MCF 10A (cell line): ENCODE results near the gene WDR45B. TPM values are rescaled to one million over a fixed set of nuclear protein-coding genes. Genes with fewer than 3 reads are reported as not detected.

Source experiments
- BruUV-seq: library from RNA; stranded (reverse); fragments of 400-500 nt; replicated peaks from 2 replicates; lab custom pipeline; 2021; lab: Mats Ljungman, UMichigan
- CTCF ChIA-PET: fragments of 300-600 bp; sonication (Branson Sonifier 250); formaldehyde crosslinking; extraction: SDS; loops from one replicate; lab custom pipeline; 2021; ENCODE audit warnings: antibody characterized with exemption, inconsistent platforms; lab: Yijun Ruan, JAX
- POLR2A ChIA-PET: fragments of 300-600, 350-650 bp; sonication (Branson Sonifier 250); formaldehyde crosslinking; extraction: SDS; loops from one replicate; lab custom pipeline; 2020; ENCODE audit warnings: antibody characterized with exemption, inconsistent platforms; lab: Yijun Ruan, JAX
- DNase-seq: peaks from one replicate; pipeline ENCODE4 v3.0.0-alpha.2; 2018; ENCODE audit not compliant: unreplicated experiment
- H3K27ac Mint-ChIP-seq: one replicate; pipeline ENCODE4 v1.8.0; 2022; ENCODE audit warnings: mild to moderate bottlenecking, low read depth, mixed read lengths; ENCODE audit not compliant: unreplicated experiment
- H3K27me3 Mint-ChIP-seq: one replicate; pipeline ENCODE4 v1.8.0; 2022; ENCODE audit warnings: mixed read lengths; ENCODE audit not compliant: insufficient read depth, unreplicated experiment
- H3K36me3 Mint-ChIP-seq: one replicate; pipeline ENCODE4 v1.8.0; 2022; ENCODE audit warnings: mild to moderate bottlenecking, moderate library complexity, mixed read lengths; ENCODE audit not compliant: insufficient read depth, unreplicated experiment
- H3K4me1 Mint-ChIP-seq: one replicate; pipeline ENCODE4 v1.8.0; 2022; ENCODE audit warnings: mixed read lengths; ENCODE audit not compliant: insufficient read depth, unreplicated experiment
- H3K4me3 Mint-ChIP-seq: one replicate; pipeline ENCODE4 v1.8.0; 2022; ENCODE audit warnings: mild to moderate bottlenecking, moderate library complexity, mixed read lengths; ENCODE audit not compliant: unreplicated experiment
- H3K9me3 Mint-ChIP-seq: one replicate; pipeline ENCODE4 v1.8.0; 2022; ENCODE audit warnings: mixed read lengths; ENCODE audit not compliant: unreplicated experiment
- intact Hi-C: fragments of 100-400 bp; cut with micrococcal nuclease; formaldehyde crosslinking; loops from 2 replicates; pipeline ENCODE4 v1.14.1; 2022
- total RNA-seq: library from RNA; stranded (reverse); gene quantifications from 2 replicates; pipeline ENCODE4 v1.2.3, GENCODE V29; 2022
- TF ChIP-seq, protein P1 (sequence below): fragments of 200-600 bp; IDR thresholded peaks from one replicate; pipeline ENCODE4 v1.8.0; 2022; ENCODE audit warnings: antibody characterized with exemption, mild to moderate bottlenecking; ENCODE audit not compliant: unreplicated experiment

Gene WDR45B
- total RNA-seq, 1 experiment from 2014 or later: 88.3 TPM

DNA sequence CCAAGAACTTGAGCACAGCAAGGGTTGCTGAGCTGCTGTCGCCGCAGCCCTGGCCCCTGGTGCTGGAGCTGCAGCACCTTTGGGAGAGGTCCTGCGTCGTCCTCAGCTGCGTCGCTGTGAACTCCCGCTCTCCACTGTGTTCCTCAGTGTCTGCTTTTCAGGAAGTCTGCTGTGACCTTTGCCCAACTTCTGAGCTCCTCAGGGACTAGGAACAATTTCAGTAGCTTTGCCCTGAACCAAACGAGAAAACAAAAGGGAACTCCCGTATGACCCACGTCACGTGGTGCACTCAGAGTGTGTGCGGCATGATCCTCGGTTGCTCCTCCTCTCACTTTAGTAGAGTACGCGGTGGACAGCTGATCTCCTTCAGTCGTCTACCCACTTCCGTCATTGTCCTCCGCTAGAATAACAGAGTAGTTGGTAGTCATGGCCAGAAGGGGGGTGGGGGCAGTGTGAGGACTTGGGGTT is 44.2 kb downstream of the WDR45B start:
- TF ChIP-seq, protein P1, sequence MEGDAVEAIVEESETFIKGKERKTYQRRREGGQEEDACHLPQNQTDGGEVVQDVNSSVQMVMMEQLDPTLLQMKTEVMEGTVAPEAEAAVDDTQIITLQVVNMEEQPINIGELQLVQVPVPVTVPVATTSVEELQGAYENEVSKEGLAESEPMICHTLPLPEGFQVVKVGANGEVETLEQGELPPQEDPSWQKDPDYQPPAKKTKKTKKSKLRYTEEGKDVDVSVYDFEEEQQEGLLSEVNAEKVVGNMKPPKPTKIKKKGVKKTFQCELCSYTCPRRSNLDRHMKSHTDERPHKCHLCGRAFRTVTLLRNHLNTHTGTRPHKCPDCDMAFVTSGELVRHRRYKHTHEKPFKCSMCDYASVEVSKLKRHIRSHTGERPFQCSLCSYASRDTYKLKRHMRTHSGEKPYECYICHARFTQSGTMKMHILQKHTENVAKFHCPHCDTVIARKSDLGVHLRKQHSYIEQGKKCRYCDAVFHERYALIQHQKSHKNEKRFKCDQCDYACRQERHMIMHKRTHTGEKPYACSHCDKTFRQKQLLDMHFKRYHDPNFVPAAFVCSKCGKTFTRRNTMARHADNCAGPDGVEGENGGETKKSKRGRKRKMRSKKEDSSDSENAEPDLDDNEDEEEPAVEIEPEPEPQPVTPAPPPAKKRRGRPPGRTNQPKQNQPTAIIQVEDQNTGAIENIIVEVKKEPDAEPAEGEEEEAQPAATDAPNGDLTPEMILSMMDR: no peak
- Mint-ChIP-seq H3K4me3 (no peak overlapping the region), H3K4me1 (no peaks in the 10 kb centered on the region), H3K27ac (no peak overlapping the region), H3K9me3 (no peaks in the 10 kb centered on the region), H3K36me3 (peaks cover 89% of the 10 kb centered on the region), H3K27me3 (no peaks in the 10 kb centered on the region)
- POLR2A ChIA-PET: interaction anchor here (1.0 to 1.8 kb wide), 2 partner anchors 12 to 15 kb away, joined by 5 to 6 read pairs; no protein-coding TSS in a partner anchor
- intact Hi-C loops: no loop called here
- CTCF ChIA-PET: interaction anchor here (0.7 kb wide), 1 partner anchor 283 kb away, joined by 3 read pairs; no protein-coding TSS in a partner anchor
- no peak for DNase-seq
- BruUV-seq: no TSS peak

DNA sequence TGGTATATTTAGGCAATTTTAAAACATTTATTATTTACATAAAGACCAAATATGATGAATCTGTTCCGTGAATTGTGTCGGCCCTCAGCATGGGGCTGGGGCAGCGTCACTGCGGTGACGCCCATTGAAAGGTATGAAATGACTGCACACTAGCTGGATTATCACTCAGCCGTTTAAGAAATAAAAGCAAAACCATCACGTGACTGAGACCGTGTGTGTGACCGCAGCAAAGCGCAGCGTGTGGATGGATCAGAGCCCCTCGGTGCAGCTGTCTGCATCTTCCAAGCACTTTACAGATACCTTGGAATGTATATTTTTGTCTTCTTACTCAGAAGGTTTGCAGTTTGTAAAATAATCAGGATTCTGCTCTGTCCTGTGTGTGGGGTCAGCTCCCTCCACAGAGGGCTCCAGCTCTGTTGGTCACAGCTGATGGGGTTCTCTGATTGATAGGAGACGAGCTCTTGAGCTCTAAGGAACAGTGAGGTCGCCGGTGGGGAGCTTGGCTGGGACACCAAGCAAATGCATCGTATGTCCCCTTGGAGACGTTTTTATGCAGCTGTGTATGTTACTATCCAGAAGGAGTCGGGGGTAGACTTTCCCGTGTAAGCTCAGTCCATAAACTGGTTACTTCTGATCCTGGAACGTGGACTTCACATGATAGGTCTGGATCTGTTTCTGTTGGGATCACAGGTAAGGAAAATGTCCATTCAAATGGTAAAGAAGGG is 45.1 kb downstream of the WDR45B start:
- no peak overlapping the region for H3K27ac Mint-ChIP-seq
- no peak for DNase-seq
- intact Hi-C loops: no loop called here
- H3K4me3 Mint-ChIP-seq: no peak overlapping the region
- no peaks in the 10 kb centered on the region for H3K4me1 Mint-ChIP-seq
- ChIA-PET POLR2A (interaction anchor here (0.6 to 1.8 kb wide), 5 partner anchors 8 to 75 kb away, joined by 3 to 6 read pairs (median 4); no protein-coding TSS in a partner anchor), CTCF (interaction anchor here (0.6 to 0.7 kb wide), 2 partner anchors 254 to 284 kb away, joined by 3 to 4 read pairs; no protein-coding TSS in a partner anchor)
- peaks cover 93% of the 10 kb centered on the region for H3K36me3 Mint-ChIP-seq
- no peaks in the 10 kb centered on the region for H3K27me3 Mint-ChIP-seq
- no TSS peak for BruUV-seq
- TF ChIP-seq, protein P1: no peak
- no peaks in the 10 kb centered on the region for H3K9me3 Mint-ChIP-seq

DNA sequence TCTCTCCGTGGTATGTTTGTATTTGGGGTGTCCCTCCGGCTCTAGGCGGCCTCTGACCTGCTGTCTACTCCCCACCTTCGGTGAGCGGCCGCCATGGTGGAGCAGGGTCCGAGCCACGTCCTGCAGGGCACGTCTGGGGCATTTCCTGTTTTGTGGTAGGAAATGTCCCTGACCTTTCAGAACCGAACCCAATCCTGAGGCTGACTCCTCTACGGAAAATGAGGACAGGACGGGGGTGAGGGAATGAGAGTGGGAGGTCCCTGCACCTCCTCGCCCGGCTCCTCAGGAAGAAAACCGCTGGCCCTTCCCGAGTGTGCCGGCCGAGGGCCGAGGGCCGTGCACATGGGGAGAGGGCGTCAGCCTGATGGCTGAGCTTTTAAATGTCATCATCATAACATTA is 45.8 kb downstream of the WDR45B start:
- Mint-ChIP-seq H3K36me3 (peaks cover 93% of the 10 kb centered on the region), H3K27me3 (no peaks in the 10 kb centered on the region), H3K9me3 (no peaks in the 10 kb centered on the region), H3K27ac (no peak overlapping the region), H3K4me3 (no peak overlapping the region), H3K4me1 (no peaks in the 10 kb centered on the region)
- ChIA-PET CTCF (interaction anchor here (0.7 kb wide), 1 partner anchor 40 kb away, joined by 3 read pairs; no protein-coding TSS in a partner anchor), POLR2A (interaction anchor here (0.6 to 1.1 kb wide), 3 partner anchors 9 to 76 kb away, joined by 3 to 4 read pairs (median 4); no protein-coding TSS in a partner anchor)
- no TSS peak for BruUV-seq
- intact Hi-C loops: no loop called here
- TF ChIP-seq, protein P1: no peak
- DNase-seq: no peak

DNA sequence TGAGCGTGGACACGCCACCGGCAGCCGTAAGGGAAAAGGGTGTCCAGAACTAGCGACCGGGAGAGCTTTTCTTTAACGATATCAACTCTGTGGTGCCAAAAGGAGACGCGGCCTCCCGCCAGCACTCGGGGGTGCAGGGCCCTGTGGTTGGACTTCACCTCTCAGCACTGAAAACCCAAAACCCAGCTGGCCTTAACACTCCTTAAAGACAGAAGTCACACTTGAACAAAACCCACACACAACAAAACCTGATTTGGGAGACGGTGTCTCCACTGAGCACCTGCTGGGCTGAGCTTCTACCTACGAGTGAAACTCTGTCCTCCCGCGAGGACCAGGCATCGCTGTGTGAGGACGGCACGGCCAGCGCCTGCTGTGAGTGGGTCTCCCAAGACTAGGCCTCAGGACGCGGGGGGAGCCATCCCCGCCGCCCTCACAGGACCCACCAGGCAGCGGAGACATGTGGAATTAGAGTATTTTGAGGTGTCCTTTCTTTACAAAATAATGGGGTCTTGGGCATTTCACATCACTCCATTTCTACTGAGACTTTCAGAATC is 46.7 kb downstream of the WDR45B start:
- peaks cover 93% of the 10 kb centered on the region for H3K36me3 Mint-ChIP-seq
- H3K4me3 Mint-ChIP-seq: no peak overlapping the region
- BruUV-seq: TSS peak; percentile 37
- intact Hi-C loops: no loop called here
- POLR2A ChIA-PET: interaction anchor here (0.5 to 1.1 kb wide), 2 partner anchors 10 to 43 kb away, joined by 3 to 4 read pairs; no protein-coding TSS in a partner anchor
- no peaks in the 10 kb centered on the region for H3K9me3 Mint-ChIP-seq
- no peaks in the 10 kb centered on the region for H3K4me1 Mint-ChIP-seq
- H3K27ac Mint-ChIP-seq: no peak overlapping the region
- DNase-seq: no peak
- TF ChIP-seq, protein P1: no peak
- CTCF ChIA-PET: interaction anchor here (0.7 kb wide), 1 partner anchor 40 kb away, joined by 3 read pairs; no protein-coding TSS in a partner anchor
- H3K27me3 Mint-ChIP-seq: no peaks in the 10 kb centered on the region
